GM21619 (cell line): ENCODE results near the gene LARGE1.

Experiments used
- ATAC-seq: cut with Tn5 transposase; IDR thresholded peaks from one replicate; pipeline ENCODE4 v1.9.1; 2021; ENCODE audit not compliant: unreplicated experiment

The LARGE1 gene

GRCh38 chr22:33606504-33606903 is 313.8 kb downstream of the LARGE1 start:
- ATAC-seq, result no peak

GRCh38 chr22:33605666-33606065 is 314.6 kb downstream of the LARGE1 start:
- ATAC-seq, result no peak

- no peak for ATAC-seq
Measured at GRCh38 chr22:33605221-33605620, 315.1 kb downstream of the LARGE1 start.

GRCh38 chr22:33601062-33601461 is 319.2 kb downstream of the LARGE1 start:
- ATAC-seq, result no peak

GRCh38 chr22:33600595-33600994 is 319.7 kb downstream of the LARGE1 start:
- ATAC-seq, result no peak

DNA sequence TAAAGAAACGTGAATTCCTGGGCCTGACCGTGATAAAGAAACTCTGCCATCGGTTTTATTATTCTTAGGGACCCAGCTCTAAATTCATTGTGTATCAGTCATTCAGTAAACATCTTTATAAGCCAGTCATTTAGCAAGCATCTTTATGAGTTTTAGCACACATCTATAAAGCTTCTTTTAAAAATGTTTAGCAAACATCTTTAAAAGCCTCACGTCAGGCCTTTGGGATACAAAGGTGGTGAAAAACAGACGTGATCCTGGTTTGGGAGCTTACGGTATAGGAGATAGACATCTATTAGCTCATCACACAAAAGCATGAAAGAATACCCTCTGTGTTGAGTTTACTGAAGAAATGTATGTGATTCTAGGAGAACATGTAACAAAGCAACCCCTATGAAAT is 320.2 kb downstream of the LARGE1 start:
- ATAC-seq, result no peak

DNA sequence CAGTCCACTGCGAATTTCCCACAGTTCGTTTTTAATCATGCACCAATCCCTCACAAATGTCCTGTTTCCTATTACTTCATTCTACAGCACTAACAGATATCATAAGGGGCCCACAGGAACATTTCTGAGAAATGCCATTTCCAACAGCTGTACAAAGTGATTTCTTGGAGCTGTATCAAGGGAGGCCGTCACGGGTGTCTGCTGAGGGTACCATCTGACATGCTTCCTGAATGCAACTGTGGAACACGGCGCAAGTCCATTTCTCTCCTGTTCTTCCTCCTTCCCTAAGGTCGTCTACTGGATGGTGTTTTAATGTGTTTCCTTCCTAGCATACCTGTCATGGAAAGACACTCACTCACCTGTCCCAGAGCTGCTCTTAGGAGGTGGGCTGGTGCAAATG is 320.7 kb downstream of the LARGE1 start:
- no peak for ATAC-seq

DNA sequence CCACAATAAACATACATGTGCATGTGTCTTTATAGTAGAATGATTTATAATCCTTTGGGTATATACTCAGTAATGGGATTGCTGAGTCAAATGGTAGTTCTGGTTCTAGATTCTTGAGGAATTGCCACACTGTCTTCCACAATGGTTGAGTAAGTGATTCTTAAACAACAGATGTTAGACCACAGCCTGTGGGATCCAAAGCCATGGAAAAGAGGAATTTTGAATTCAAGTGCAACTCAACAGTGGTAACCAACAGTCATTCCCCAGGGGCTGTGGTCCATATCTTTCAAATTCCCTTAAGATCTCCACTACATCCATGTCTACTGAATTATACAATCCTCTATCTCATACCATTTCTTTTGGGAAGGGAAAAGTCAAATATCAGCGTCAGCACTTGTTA is 321.5 kb downstream of the LARGE1 start:
- no peak for ATAC-seq

- ATAC-seq, result no peak
Measured at GRCh38 chr22:33597274-33597985, 322.8 kb downstream of the LARGE1 start.

GRCh38 chr22:33593818-33594217 is 326.5 kb downstream of the LARGE1 start:
- no peak for ATAC-seq

GRCh38 chr22:33591946-33592345 is 328.3 kb downstream of the LARGE1 start:
- no peak for ATAC-seq

DNA sequence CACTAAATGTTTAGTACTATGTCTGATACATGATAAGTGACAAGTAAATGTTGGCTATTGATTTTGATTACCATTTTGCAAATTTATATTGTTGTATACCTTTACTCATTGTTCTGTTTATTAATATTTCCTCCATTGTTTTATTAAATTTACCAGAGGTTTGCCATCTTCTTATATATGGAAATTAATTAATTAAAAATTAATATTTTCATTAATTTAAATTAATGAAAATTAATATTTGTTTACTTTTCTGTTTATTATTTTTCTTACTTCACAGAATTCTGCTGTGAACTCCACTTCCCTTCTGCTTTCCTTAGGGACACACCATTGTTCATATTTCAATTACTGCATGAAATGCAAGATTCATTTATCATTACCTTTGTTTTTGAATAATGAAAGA is 331.0 kb downstream of the LARGE1 start:
- ATAC-seq, result no peak

GRCh38 chr22:33588860-33589259 is 331.4 kb downstream of the LARGE1 start:
- no peak for ATAC-seq

DNA sequence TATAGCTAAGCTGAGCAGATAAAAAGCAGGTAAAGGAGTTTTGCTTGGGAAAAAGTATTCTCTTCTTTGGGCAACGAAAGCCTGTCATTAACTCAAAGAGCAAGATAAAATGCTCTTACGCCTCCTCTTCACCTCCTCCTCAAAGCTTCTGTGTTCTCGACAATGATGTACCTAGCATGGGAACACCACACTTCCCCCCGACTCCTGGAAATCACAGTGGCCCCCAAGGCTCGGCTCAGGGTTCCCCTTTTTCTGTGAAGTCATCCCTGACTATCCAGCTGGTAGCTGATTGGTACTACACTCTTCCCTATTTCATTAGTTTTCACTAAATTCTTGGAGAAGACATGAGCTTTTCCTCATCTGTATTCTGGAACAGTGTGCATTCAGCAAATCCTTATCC is 336.1 kb downstream of the LARGE1 start:
- no peak for ATAC-seq

- ATAC-seq, result no peak
Measured at GRCh38 chr22:33582822-33583400, 337.4 kb downstream of the LARGE1 start.

GRCh38 chr22:33580310-33580709 is 340.0 kb downstream of the LARGE1 start:
- ATAC-seq, result no peak

- ATAC-seq, result no peak
Measured at GRCh38 chr22:33579448-33580093, 340.7 kb downstream of the LARGE1 start.

GRCh38 chr22:33578752-33579151 is 341.5 kb downstream of the LARGE1 start:
- no peak for ATAC-seq

DNA sequence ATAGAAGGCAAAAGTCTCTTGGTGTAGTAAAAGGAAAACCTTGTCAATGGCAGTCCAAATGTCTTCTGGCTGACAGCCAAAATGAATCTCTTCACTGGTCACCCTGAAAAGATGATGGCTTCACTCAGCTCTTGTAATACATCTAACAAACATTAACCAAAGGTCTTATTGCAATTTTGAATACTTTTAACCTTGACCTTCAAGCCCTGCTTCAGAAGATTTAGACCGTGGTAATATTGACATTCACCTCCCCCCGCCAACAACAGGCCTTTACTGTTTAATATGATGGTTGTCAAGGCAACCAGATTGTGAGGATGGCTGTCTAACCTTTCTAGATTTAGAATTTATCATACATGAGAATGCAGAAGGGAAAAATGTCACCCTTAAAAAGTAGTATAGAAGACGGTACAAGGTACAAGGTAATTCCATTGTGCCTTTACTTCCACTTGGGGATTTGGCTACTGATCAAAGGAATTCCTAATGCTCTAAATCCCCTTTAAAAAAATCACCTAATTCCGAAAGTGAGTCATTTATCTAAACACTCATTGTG is 342.3 kb downstream of the LARGE1 start:
- no peak for ATAC-seq

DNA sequence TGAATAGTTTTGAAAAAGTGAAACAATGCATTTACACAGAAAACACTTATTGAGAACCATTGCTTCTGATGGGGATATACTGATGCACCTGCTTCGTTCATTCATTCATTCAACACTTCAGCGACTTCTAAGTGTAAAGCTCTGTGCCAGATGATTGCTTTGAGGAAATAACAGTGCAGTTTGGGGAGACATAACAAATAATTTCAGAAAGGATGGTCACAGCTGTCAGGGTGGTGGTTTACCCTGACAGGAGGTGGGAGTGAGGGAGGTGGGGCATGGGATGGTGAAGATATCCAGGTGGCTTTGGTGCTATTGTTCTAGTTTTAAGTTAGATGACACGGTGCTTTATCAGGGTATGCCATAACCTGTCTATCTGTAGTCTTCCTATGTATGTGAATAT is 344.1 kb downstream of the LARGE1 start:
- no peak for ATAC-seq

GRCh38 chr22:33575771-33576170 is 344.5 kb downstream of the LARGE1 start:
- no peak for ATAC-seq

DNA sequence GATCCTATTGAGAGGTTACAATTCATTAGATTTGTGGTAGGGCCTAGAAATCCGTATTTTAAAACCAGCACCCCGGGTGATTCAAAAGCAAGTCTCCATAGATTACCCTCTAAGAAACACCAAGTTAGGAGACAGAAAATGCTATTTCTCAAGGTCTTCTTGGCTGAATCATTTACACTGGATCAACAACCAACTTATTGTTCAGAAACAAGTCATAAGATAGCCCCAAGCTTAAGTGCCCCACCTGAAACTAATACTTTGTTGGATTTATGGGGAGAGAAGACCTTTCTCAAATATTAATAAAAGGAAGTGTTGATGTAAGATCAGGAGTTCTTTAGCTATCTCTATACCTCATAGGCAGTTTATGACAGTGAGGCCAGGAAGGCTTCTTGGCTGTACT is 345.2 kb downstream of the LARGE1 start:
- ATAC-seq, result no peak
